ENCODE data around the gene GPS2. TPM values are rescaled to one million over a fixed set of nuclear protein-coding genes. Genes with fewer than 3 reads are reported as not detected.

Gene GPS2
- total RNA-seq, 8 experiments from 2014 or later: 35.1 to 61.1 (median 52.0) TPM

DNA sequence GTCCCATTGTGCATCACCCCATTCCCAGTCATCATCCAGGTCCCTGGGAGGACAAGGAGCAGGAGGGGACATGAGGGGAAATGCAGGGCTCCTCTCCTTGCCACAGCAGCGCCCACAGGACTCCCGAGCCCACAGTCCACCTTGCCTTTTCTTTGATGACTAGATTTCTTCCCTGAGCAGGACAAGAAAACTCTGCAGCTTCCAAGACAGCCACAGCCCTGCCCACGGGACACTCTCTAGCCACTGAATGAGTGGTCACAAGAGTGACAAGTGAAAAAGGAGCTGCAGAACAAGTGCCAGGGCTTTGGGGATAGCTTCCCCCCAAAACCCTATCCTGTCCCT lies 9.2 kb upstream of the GPS2 start:
- ATAC-seq (replicated peaks in 6 of 8): no peak
- in situ Hi-C loops (cut with MboI; ENCODE audit: low pct_unique_long_range_greater_than_20kb in 2 of 9, low sequenced_read_pairs in 9 of 9, unreplicated experiment in 9 of 9): no loop called here
- Histone ChIP-seq H3K4me3 (peak overlapping the region in 1 of 5 donors; percentile 1), H3K4me1 (replicated peaks in 1 of 2) (peaks cover 6 to 7% of the 10 kb centered on the region in 2 donors), H3K27ac (no peak overlapping the region)
- WGBS, 10 experiments: 60 to 100% (median 100%) methylated on average over 1 to 2 of the region's 3 CpGs; no CpG with 5 or more reads in 5 of the 10 experiments

DNA sequence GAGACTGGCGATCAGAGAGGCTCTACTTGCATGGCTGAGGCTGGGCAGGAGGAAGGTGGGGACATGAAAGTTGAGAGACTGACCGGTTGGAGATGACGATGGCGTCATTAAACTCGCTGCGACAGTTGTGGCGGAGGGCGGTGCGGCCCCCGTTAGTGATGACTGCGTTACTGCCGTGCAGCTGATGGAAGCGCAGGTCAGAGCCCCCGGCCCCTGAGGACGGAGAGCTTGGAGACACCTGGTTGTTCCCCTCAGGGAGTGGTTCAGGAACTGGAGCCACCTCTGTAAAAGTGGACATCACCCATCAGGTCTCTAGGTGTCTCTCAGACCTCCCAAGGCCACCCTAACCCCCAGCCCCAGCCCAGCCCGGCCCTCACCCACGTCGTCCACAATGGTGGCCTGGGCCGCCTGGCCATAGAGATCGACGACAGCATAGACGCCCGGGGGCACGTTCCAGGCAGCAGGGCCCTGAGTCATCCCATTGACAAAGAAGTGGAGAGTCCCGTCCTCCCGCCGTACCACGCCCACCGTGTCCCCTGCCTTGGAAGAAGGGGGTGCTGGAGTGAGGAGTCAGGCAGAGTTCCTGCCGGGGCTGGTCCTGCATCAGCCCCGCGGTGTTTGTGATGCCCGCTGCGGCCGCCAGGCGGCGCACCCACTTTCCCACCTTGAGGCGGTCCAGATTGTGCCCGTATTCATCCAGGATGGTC lies 8.7 kb upstream of the GPS2 start:
- Histone ChIP-seq H3K4me1 (replicated peaks in 1 of 2) (peaks cover 6 to 7% of the 10 kb centered on the region in 2 donors), H3K27ac (no peak overlapping the region), H3K4me3 (peak overlapping the region in 1 of 5 donors; percentile 1)
- 47 to 84% methylated on average over 9 to 13 of the region's 39 CpGs; no CpG with 5 or more reads in 8 of the 10 experiments for WGBS, 10 experiments
- ATAC-seq (replicated peaks in 6 of 8): peak; percentile 18 to 54 (median 44)
- in situ Hi-C loops (cut with MboI; ENCODE audit: low pct_unique_long_range_greater_than_20kb in 2 of 9, low sequenced_read_pairs in 9 of 9, unreplicated experiment in 9 of 9): no loop called here

DNA sequence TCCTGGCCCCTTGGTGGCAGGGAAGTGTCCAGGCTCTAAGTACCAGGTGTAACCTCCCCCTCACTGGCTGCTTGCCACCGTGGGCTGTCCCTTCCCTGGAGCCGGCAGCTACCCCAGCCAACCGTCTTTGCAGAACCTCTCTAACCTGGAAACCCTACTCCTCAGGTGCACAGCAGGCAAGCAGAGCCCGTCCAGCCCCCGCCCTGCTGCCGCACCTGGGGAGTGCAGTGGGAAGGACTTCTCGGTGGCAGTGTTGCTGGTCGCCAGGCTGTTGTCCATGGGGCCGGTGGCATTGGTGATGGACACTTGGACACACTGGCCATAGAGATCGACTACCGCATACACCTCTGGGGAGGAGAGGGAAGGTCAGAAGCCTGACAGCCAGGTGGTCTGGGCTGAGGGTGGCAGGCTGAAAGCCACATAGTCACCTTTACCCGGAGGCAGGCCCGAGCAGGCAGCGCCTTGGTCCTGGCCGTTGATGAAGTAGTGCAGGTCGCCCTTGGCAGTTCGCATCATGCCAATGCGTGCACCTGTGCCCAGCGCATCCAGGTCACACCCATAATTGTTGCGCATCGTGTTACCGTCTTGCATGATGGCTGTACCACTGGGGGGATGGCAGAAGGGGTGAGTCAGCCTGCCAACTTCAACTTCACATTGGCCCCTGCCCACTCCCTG lies 7.5 kb upstream of the GPS2 start:
- in situ Hi-C loops (cut with MboI; ENCODE audit: low pct_unique_long_range_greater_than_20kb in 2 of 9, low sequenced_read_pairs in 9 of 9, unreplicated experiment in 9 of 9): no loop called here
- H3K4me3 ChIP-seq: no peak overlapping the region
- 92 to 100% (median 100%) methylated on average over 1 to 4 of the region's 22 CpGs; no CpG with 5 or more reads in 5 of the 10 experiments for WGBS, 10 experiments
- no peak for ATAC-seq (replicated peaks in 6 of 8)
- H3K27ac ChIP-seq: no peak overlapping the region
- no peaks in the 10 kb centered on the region for H3K4me1 ChIP-seq (replicated peaks in 1 of 2)

DNA sequence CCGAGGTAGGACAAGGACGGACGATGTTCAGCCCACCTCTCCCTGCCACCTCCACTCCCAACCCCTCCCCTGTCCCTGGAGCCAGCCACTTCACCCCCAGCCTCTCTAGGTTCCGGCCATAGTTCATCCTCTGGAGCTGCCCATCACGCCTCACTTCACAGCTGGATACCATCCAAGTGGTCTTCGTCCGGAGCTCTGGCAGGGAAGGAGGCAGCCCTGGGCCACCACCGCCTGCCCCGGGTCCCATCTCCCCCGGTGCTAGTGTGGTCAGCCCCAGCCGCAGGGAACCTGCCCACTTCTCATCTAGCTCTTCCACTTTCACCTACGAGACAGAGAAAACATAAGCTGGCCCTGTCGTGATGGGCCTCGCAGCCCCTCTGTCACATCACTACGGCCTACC lies 6.3 kb upstream of the GPS2 start:
- Histone ChIP-seq H3K4me3 (no peak overlapping the region), H3K4me1 (replicated peaks in 1 of 2) (no peaks in the 10 kb centered on the region), H3K27ac (no peak overlapping the region)
- no peak for ATAC-seq (replicated peaks in 6 of 8)
- in situ Hi-C loops (cut with MboI; ENCODE audit: low pct_unique_long_range_greater_than_20kb in 2 of 9, low sequenced_read_pairs in 9 of 9, unreplicated experiment in 9 of 9): no loop called here
- 80 to 88% (median 84%) methylated on average over 3 to 8 of the region's 15 CpGs; no CpG with 5 or more reads in 7 of the 10 experiments for whole genome bisulfite sequencing, 10 experiments

DNA sequence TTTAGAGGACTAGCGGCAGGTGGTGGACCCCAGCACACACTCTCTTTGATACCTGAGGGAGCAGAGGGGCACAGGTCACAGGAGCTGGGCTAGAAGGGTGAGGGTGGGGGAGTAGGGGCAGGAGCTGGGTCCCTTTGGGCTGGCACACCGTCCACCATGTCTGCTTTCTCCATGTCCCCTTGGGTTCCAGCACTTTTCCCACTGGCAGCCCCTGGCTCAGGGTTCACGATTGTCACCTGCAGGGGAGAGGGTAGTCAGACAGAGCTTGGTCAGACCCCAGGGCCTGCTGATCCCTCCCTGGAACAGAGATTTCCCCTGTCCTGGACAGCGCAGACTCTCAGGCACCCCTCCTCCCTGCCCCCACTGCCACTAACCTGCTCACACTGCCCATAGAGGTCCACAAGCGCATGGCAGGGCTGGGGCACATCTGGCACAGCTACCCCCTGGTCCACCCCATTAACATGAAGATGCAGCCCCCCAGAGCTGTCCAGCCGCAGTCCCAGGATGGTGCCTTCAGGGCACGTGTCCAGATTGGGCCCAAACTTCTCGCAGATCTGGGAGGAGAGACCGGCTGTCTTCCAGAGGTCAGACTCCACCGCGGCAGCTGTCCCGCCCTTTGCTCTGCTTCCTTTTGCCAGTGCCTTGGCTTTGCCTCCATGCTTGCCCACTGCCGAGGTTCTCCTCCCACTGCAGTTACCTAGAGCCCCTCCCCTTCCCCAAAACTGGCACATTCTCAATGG lies 3.1 kb upstream of the GPS2 start:
- Histone ChIP-seq H3K27ac (no peak overlapping the region), H3K4me1 (replicated peaks in 1 of 2) (peaks cover 13 to 14% of the 10 kb centered on the region in 2 donors), H3K4me3 (no peak overlapping the region)
- in situ Hi-C loops (cut with MboI; ENCODE audit: low pct_unique_long_range_greater_than_20kb in 2 of 9, low sequenced_read_pairs in 9 of 9, unreplicated experiment in 9 of 9): no loop called here
- WGBS, 10 experiments: 40 to 100% (median 93%) methylated on average over 1 to 4 of the region's 13 CpGs; no CpG with 5 or more reads in 5 of the 10 experiments
- no peak for ATAC-seq (replicated peaks in 6 of 8)

DNA sequence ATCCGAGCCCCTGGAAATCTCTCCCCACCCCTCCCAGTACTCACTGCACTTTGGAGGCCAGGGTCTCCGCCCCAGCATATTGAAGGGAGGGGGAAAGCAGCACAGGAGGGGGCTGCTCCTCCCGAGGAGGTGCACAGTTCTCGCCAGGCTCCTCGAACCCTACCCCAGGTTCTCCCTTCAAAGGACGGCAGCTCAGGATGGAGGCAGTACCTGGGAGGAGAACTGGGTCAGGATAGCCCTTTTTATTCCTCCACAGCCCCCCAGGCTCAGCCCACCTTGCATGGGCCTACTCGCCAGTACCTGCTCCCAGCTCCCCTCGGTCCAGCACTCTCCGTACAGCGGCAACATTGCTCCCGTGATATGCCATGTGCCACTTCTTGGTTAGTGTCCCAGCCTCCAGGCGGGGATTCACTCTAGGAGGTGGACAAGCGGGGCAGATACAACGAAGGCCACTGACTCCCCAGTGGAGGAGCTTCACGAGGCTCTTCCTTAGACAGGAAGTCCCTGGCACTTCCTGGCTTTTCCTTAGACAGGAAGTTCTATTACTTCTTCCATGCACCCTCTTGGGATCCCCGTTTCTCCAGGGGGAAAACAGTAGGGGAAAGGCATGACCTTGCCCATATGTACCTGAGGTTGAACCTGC lies 2.1 kb upstream of the GPS2 start:
- ATAC-seq (replicated peaks in 6 of 8): no peak
- 43 to 96% (median 83%) methylated on average over 1 to 9 of the region's 16 CpGs; no CpG with 5 or more reads in 5 of the 10 experiments for WGBS, 10 experiments
- peaks cover 13 to 14% of the 10 kb centered on the region in 2 donors for H3K4me1 ChIP-seq (replicated peaks in 1 of 2)

DNA sequence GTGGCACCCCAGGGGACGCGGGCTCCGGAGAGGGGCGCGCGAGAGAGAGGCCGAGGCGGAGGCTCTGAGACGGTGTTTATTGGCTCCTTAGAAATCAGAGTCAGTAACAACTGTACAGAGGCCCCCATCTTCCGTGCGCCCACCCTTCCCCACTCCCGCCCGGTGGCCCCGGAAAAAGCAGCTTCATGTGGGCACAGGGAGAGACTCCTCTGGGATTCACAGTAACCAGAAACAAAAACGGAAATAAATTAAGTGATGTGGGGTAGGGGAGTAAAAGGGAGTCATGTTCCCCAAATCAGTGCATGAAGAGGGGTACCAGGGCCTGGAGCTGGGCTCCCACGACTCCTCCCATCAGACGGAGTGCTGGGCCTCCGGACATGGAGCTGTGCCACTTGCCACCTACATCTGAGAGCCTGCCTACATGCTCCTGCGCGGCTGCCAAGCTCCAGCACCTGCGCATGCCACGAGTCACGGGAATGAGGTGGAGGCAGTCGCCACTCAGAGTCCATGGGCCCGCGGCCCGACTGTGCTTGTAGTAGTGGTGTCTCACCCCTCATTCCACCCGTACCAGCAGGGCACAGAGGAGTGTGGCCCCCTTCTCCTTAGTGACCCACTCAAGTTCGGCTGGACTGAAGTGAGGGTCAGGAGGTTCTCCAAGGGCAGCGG lies 543 bp upstream of the GPS2 start:
- Histone ChIP-seq H3K4me1 (replicated peaks in 1 of 2) (peaks cover 13 to 14% of the 10 kb centered on the region in 2 donors), H3K27ac (peak overlapping the region; percentile 91 to 96), H3K4me3 (peak overlapping the region; percentile 71 to 97 (median 89))
- ATAC-seq (replicated peaks in 6 of 8): peak in 1 of 8 experiments; percentile 1
- in situ Hi-C loops (cut with MboI; ENCODE audit: low pct_unique_long_range_greater_than_20kb in 2 of 9, low sequenced_read_pairs in 9 of 9, unreplicated experiment in 9 of 9): no loop called here
- WGBS, 10 experiments: 0 to 90% (median 40%) methylated on average over 1 to 12 of the region's 30 CpGs; no CpG with 5 or more reads in 3 of the 10 experiments

More for the DNA sequence above, 2.1 kb upstream of the GPS2 start:
- in situ Hi-C loops (cut with MboI; ENCODE audit: low pct_unique_long_range_greater_than_20kb in 2 of 9, low sequenced_read_pairs in 9 of 9, unreplicated experiment in 9 of 9): no loop called here
- no peak overlapping the region for H3K27ac ChIP-seq
- no peak overlapping the region for H3K4me3 ChIP-seq

DNA sequence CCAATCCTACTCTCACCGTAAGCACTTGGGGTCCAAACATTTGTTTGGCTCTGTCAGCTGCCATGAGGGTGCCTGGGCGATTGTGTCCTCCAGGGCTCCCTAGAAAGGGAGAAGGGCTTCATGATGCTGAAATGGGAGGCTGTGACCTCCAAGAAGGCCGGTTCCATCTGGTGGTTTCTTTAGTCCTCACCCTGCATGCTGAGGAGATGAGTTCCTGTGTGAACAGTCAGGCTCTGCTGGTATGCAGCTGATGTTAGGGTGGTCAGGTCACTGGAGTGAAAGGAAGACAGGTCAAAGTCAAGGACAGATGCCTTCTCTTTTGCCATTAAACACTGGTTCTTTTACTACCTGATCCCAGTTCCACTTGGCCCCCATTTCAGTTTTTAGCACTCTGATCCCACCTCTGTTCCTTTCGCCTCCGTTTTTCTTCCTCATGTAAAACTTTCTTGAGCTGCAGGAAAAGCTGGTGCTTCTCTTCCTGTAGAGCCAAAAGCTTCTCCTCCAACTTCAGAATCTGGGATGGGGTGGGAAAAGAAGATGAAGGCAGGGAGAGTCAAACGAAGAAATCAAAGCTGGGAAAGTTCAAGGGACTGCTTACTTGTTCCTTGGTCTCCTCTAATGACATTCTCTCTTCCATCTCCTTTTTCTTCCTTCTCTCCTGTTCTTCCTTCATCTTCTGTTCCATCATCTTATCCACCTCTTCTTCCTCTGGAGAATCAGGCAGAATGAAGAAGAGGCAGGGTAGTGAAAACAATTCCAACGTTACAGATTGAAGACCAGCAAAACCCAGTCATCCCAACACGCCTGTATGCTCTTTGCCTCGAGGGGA lies 1.1 kb downstream of the GPS2 start:
- H3K4me1 ChIP-seq (replicated peaks in 1 of 2): peaks cover 17 to 20% of the 10 kb centered on the region in 2 donors
- H3K27ac ChIP-seq: peak overlapping the region; percentile 91 to 96
- peak overlapping the region; percentile 71 to 97 (median 89) for H3K4me3 ChIP-seq
- ATAC-seq (replicated peaks in 6 of 8): no peak
- 0 to 100% (median 41%) methylated on average over 2 to 8 of the region's 9 CpGs for WGBS, 10 experiments
- in situ Hi-C loops (cut with MboI; ENCODE audit: low pct_unique_long_range_greater_than_20kb in 2 of 9, low sequenced_read_pairs in 9 of 9, unreplicated experiment in 9 of 9): no loop called here

DNA sequence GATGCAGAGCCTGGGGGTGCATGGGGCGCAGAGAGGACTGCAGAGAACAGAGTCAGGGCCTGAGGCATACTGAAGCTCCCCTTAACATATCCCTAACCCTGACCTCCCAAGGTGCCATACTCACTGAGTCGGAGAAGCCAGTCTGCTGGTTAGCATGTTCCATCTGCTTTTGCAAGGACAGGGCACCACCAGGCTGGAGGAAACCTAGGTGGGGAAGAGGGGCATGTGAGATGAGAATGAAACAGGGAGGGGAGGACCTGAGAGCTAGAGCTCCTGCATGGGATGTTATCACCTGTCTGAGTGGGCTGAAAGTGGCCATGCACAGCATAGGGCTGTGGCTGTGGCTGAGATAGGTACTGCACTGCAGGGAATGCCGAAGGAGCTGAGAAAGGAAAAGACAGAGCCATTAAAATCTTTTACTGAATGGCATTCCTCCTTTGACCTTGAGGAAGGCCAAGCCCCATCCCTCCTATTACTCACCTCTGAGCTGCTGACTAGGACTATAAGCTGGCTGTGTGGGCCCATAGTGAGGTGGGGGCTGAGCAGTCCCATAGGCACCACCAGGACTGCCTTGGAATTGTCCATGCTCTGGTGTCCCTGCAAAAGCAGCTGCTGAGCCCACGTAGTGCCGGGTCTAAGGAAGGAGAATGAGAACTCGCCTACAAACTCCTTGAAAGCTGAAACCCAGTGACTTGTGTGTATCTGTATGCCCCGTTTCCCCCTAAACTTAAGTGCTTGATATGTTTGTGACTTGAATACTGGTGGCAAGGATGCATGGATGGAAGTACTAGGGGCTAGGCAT lies 1.9 kb downstream of the GPS2 start:
- H3K4me3 ChIP-seq: peak overlapping the region in 1 of 5 donors; percentile 89
- peaks cover 22% of the 10 kb centered on the region in 2 donors for H3K4me1 ChIP-seq (replicated peaks in 1 of 2)
- H3K27ac ChIP-seq: no peak overlapping the region
- WGBS, 10 experiments: 60 to 100% (median 90%) methylated on average over 1 to 3 of the region's 7 CpGs; no CpG with 5 or more reads in 5 of the 10 experiments
- ATAC-seq (replicated peaks in 6 of 8): peak in 2 of 8 experiments; percentile 0 to 2
- in situ Hi-C loops (cut with MboI; ENCODE audit: low pct_unique_long_range_greater_than_20kb in 2 of 9, low sequenced_read_pairs in 9 of 9, unreplicated experiment in 9 of 9): no loop called here

DNA sequence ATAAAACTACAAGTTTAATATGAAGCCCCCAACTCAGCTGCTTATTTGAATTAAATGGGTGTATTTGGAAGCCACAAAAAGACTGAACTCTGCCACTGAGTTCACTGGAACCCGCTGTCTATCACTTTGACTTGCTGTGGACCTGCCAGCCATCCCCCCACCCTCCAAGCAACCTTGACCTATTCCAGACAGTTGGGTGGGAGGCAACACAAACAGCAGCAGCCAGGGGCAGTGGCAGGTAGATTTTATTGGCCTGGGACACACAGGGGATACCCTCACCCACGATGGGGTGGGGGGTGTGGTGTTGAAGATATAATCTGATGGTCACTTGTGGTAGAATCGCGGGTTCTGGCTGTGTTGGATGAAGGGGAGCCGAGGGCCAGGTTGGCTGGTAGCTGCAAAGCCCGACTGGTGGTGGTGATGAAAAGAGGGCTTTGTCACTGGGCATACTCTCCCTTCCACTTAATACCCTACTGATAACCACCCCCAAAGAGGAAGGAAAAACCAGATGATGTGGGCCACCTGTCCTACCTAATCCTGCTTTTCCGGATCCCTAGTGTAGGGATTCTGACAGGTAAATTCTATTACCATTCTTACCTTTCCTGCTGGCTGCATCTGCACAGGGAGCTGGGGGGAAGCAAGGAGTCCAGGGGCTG lies 2.6 kb downstream of the GPS2 start:
- no peak for ATAC-seq (replicated peaks in 6 of 8)
- WGBS, 10 experiments: 67 to 100% (median 93%) methylated on average over 1 to 3 of the region's 7 CpGs; no CpG with 5 or more reads in 3 of the 10 experiments
- H3K4me3 ChIP-seq: no peak overlapping the region
- no peak overlapping the region for H3K27ac ChIP-seq
- in situ Hi-C loops (cut with MboI; ENCODE audit: low pct_unique_long_range_greater_than_20kb in 2 of 9, low sequenced_read_pairs in 9 of 9, unreplicated experiment in 9 of 9): no loop called here
- H3K4me1 ChIP-seq (replicated peaks in 1 of 2): peaks cover 22% of the 10 kb centered on the region in 2 donors
